Measurements from ENCODE around the gene BAIAP2L1.
"Not testable (repeated sequence)": the region's sequence is repeated elsewhere in the genome, so short reads cannot be mapped to it uniquely, and the experiment has no call there.

BAIAP2L1 gene, protein sequence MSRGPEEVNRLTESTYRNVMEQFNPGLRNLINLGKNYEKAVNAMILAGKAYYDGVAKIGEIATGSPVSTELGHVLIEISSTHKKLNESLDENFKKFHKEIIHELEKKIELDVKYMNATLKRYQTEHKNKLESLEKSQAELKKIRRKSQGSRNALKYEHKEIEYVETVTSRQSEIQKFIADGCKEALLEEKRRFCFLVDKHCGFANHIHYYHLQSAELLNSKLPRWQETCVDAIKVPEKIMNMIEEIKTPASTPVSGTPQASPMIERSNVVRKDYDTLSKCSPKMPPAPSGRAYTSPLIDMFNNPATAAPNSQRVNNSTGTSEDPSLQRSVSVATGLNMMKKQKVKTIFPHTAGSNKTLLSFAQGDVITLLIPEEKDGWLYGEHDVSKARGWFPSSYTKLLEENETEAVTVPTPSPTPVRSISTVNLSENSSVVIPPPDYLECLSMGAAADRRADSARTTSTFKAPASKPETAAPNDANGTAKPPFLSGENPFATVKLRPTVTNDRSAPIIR

DNA sequence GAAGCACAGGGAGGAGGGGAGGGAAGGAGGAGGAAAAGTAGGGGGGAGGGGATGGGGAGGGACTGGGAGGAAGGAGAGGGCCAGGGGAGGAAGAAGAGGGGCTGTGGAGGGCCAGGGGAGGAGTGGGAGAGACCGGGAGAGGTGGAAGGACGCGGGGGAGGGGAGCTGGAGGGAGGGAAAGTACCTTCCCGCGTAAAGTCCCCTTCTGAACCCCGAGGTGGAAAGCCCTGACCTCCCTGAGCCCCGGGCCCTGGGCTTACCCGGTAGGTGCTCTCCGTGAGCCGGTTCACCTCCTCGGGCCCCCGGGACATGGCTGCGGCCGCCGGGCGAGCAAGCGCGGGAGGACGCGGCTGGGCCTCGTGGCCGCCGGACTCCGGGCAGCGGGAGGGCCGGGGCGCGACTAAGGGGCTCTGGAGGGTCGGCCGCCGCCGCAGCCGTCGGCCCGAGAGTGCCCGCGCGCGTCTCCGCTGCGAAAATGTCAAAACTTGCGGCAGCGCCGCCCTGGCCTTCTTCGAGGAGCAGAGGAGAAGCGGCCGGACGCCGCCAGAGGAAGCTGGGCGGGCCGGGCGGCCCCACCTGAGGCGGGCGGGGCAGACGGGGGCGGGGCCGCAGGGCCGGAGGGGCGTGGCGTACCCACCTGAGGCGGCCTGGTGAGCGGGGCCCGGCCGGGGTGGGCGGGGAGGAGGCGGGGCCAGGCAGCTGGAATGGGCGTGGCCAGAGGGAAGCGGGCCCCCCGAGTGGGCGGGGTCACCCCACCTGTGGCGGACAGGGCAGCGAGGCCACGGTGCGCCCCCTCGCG is at the start of gene BAIAP2L1:
Gene BAIAP2L1 (minus strand): TSS at position 549 of the 799 bp plus-strand sequence. CDS start 238 bp downstream, at position 311.
- TF ChIP-seq, protein P1, sequence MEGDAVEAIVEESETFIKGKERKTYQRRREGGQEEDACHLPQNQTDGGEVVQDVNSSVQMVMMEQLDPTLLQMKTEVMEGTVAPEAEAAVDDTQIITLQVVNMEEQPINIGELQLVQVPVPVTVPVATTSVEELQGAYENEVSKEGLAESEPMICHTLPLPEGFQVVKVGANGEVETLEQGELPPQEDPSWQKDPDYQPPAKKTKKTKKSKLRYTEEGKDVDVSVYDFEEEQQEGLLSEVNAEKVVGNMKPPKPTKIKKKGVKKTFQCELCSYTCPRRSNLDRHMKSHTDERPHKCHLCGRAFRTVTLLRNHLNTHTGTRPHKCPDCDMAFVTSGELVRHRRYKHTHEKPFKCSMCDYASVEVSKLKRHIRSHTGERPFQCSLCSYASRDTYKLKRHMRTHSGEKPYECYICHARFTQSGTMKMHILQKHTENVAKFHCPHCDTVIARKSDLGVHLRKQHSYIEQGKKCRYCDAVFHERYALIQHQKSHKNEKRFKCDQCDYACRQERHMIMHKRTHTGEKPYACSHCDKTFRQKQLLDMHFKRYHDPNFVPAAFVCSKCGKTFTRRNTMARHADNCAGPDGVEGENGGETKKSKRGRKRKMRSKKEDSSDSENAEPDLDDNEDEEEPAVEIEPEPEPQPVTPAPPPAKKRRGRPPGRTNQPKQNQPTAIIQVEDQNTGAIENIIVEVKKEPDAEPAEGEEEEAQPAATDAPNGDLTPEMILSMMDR (IDR thresholded peaks at IDR 0.05; ENCODE audit: low read depth, low read length, missing control alignments), result no peak
- no peak for DNase-seq (ENCODE audit: extremely low read depth, low read depth)
- peak within 1 kb of the TSS; percentile 55 for H3K4me3 ChIP-seq (replicated peaks; ENCODE audit: low read depth, low read length)

DNA sequence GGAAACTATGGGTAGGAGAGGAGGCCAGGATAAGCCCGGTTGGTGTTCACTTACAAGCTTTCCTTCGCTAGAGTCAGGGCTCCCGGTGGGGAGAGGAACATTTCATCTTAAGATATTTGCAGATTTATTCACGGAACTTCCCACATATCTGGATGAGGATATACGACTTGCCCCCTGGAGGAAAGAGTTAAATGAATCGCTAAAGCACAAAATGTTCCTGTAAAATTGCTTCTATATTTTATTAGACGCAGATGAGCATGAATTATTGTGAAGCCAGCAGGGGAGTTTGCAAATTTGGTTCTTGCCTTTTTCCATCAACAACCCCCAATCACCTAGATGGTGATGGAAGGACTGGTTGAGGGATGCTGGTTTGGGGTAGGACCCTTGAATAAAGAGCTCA is 47.9 kb upstream of the BAIAP2L1 start:
- TF ChIP-seq, protein P1 (IDR thresholded peaks at IDR 0.05; ENCODE audit: low read depth, low read length, missing control alignments), result no peak
- DNase-seq (ENCODE audit: extremely low read depth, low read depth), result no peak
- no peak overlapping the region for H3K4me3 ChIP-seq (replicated peaks; ENCODE audit: low read depth, low read length)

DNA sequence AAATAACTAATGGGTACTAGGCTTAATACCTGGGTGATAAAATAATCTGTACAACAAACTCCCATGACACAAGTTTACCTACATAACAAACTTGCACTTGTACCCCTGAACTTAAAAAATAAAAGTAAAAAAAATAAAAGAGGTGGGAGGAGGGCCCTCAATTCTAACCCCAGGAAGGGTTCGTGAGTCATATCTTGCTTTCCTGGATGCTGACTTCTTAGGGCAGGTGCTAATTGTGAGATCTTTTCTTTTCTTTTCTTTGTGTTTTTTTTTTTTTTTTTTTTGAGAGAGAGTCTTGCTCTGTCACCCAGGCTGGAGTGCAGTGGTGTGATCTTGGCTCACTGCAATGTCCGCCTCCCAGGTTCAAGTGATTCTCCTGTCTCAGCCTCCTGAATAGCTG is 40.1 kb upstream of the BAIAP2L1 start:
- DNase-seq (ENCODE audit: extremely low read depth, low read depth); H3K4me3 ChIP-seq (replicated peaks; ENCODE audit: low read depth, low read length): not testable (repeated sequence)

DNA sequence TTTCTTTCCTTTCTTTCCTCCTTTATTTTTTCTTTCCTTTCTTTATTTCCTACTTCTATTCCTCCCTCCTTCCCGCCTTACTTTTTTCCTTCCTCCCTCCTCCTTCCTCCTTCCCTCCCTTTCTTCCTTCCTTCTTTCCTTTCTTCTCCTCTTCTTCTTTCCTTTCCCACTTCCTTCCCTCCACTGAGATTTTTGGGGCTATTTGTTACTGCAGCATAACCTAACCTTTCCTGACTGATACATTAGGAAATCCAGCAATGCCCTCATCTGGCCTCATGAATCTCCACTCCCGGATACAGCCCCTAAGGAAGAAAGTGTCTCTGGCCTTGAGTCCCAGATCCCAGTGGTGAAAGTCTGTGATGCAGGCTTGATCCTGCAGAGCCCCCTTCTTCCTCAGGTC is 38.6 kb upstream of the BAIAP2L1 start:
- no peak for DNase-seq (ENCODE audit: extremely low read depth, low read depth)
- no peak overlapping the region for H3K4me3 ChIP-seq (replicated peaks; ENCODE audit: low read depth, low read length)
- TF ChIP-seq, protein P1 (IDR thresholded peaks at IDR 0.05; ENCODE audit: low read depth, low read length, missing control alignments), result no peak

DNA sequence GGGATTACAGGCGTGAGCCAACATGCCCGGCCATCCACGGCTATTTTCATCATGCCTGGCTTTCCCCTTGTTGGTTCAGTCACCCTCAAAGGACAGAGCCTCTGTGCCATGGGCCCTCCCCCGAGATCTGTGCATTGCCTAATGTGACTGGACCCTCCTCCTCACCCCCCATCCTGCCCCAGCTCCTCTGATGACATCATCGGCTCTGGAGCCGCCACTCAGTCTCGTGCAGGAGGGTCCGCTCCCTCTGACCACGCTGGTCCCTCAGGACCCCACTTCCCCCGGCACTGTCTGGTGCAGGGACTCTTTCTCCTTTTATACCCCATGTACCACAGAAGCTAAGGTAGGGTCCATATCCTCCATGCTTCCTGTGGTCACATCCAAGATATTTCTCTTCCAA is 33.2 kb upstream of the BAIAP2L1 start:
- DNase-seq (ENCODE audit: extremely low read depth, low read depth), result no peak
- TF ChIP-seq, protein P1 (IDR thresholded peaks at IDR 0.05; ENCODE audit: low read depth, low read length, missing control alignments), result no peak
- H3K4me3 ChIP-seq (replicated peaks; ENCODE audit: low read depth, low read length), result no peak overlapping the region

DNA sequence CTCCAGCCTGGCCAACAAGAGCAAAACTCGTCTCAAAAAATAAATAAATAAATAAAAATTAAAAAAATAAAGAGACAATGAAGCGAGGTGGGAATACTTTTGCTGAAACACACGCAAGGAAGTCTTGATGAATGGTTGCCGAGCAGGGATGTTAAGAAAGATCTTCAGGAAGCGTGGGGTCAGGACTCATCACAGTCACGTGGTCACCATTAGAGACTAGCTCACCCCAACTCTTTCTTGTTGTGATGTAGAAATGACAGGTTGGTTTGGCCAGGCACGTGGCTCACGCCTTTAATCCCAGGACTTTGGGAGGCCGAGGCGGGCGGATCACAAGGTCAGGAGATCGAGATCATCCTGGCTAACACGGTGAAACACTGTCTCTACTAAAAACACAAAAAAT is 28.9 kb upstream of the BAIAP2L1 start:
- TF ChIP-seq, protein P1 (IDR thresholded peaks at IDR 0.05; ENCODE audit: low read depth, low read length, missing control alignments), result no peak
- no peak overlapping the region for H3K4me3 ChIP-seq (replicated peaks; ENCODE audit: low read depth, low read length)
- DNase-seq (ENCODE audit: extremely low read depth, low read depth), result no peak

DNA sequence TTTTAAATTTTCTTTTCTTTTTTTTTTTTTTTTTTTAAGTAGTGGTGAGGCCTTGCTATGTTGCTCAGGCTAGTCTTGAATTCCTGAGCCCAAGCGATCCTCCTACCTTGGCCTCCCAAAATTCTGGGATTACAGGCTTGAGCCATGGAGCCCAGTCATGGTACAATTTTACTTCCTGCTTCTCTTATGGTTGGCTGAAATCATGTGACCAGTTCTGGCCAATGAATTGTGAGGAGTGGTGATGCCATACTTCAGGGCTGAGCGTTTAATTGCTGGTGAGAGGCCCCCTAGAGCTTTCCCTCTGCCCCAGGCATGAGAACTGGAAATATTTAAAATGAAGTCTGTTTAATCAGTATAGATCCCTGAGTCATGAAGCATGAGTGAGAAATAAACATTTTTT is 22.2 kb upstream of the BAIAP2L1 start:
- no peak overlapping the region for H3K4me3 ChIP-seq (replicated peaks; ENCODE audit: low read depth, low read length)
- TF ChIP-seq, protein P1 (IDR thresholded peaks at IDR 0.05; ENCODE audit: low read depth, low read length, missing control alignments), result no peak
- no peak for DNase-seq (ENCODE audit: extremely low read depth, low read depth)

Data from HFF-Myc (cell line).